HL-60 (cell line): Measurements from ENCODE around the gene CPB1.

Source experiments
- GABPA ChIP-seq: IDR thresholded peaks from 2 replicates; pipeline ENCODE4 v1.6.1; 2012; ENCODE audit warnings: low read depth
- POLR2AphosphoS5 ChIP-seq: IDR thresholded peaks from 2 replicates; pipeline ENCODE4 v1.6.1; 2012; ENCODE audit warnings: low read depth
- TF ChIP-seq, protein P1 (sequence below): IDR thresholded peaks from one replicate; pipeline ENCODE4 v1.5.1; 2011; ENCODE audit warnings: low read length, control low read depth, inconsistent platforms; ENCODE audit not compliant: insufficient read depth
- TF ChIP-seq, protein P2 (sequence below): IDR thresholded peaks from 2 replicates; pipeline ENCODE4 v1.6.1; 2012; ENCODE audit warnings: low read depth; ENCODE audit not compliant: insufficient replicate concordance

DNA sequence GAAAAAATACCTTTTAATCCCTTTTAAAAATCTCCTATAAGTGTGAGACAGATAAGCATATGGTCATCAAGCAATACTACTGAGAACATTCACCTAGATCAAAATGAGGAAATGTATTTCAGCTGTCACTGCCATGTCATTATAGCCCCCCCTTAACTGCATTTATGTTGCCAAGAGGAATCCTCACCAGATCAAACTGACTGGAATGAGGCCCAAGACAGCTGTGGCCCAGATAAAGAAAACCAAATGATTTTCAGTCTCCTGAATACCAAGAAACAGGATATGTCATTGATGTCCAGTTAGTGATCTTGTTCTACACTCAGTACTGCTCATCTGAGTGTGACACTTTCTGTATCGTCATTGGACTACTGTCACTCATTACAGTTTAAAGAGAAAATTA, 35.1 kb upstream of the CPB1 start:
- TF ChIP-seq GABPA (no peak), POLR2AphosphoS5 (no peak)
- TF ChIP-seq, protein P1, sequence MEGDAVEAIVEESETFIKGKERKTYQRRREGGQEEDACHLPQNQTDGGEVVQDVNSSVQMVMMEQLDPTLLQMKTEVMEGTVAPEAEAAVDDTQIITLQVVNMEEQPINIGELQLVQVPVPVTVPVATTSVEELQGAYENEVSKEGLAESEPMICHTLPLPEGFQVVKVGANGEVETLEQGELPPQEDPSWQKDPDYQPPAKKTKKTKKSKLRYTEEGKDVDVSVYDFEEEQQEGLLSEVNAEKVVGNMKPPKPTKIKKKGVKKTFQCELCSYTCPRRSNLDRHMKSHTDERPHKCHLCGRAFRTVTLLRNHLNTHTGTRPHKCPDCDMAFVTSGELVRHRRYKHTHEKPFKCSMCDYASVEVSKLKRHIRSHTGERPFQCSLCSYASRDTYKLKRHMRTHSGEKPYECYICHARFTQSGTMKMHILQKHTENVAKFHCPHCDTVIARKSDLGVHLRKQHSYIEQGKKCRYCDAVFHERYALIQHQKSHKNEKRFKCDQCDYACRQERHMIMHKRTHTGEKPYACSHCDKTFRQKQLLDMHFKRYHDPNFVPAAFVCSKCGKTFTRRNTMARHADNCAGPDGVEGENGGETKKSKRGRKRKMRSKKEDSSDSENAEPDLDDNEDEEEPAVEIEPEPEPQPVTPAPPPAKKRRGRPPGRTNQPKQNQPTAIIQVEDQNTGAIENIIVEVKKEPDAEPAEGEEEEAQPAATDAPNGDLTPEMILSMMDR, result no peak
- TF ChIP-seq, protein P2, sequence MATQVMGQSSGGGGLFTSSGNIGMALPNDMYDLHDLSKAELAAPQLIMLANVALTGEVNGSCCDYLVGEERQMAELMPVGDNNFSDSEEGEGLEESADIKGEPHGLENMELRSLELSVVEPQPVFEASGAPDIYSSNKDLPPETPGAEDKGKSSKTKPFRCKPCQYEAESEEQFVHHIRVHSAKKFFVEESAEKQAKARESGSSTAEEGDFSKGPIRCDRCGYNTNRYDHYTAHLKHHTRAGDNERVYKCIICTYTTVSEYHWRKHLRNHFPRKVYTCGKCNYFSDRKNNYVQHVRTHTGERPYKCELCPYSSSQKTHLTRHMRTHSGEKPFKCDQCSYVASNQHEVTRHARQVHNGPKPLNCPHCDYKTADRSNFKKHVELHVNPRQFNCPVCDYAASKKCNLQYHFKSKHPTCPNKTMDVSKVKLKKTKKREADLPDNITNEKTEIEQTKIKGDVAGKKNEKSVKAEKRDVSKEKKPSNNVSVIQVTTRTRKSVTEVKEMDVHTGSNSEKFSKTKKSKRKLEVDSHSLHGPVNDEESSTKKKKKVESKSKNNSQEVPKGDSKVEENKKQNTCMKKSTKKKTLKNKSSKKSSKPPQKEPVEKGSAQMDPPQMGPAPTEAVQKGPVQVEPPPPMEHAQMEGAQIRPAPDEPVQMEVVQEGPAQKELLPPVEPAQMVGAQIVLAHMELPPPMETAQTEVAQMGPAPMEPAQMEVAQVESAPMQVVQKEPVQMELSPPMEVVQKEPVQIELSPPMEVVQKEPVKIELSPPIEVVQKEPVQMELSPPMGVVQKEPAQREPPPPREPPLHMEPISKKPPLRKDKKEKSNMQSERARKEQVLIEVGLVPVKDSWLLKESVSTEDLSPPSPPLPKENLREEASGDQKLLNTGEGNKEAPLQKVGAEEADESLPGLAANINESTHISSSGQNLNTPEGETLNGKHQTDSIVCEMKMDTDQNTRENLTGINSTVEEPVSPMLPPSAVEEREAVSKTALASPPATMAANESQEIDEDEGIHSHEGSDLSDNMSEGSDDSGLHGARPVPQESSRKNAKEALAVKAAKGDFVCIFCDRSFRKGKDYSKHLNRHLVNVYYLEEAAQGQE, result no peak
